Measurements from ENCODE around the gene PBRM1.
"Not testable (repeated sequence)": the region's sequence is repeated elsewhere in the genome, so short reads cannot be mapped to it uniquely, and the experiment has no call there.

Gene PBRM1

DNA sequence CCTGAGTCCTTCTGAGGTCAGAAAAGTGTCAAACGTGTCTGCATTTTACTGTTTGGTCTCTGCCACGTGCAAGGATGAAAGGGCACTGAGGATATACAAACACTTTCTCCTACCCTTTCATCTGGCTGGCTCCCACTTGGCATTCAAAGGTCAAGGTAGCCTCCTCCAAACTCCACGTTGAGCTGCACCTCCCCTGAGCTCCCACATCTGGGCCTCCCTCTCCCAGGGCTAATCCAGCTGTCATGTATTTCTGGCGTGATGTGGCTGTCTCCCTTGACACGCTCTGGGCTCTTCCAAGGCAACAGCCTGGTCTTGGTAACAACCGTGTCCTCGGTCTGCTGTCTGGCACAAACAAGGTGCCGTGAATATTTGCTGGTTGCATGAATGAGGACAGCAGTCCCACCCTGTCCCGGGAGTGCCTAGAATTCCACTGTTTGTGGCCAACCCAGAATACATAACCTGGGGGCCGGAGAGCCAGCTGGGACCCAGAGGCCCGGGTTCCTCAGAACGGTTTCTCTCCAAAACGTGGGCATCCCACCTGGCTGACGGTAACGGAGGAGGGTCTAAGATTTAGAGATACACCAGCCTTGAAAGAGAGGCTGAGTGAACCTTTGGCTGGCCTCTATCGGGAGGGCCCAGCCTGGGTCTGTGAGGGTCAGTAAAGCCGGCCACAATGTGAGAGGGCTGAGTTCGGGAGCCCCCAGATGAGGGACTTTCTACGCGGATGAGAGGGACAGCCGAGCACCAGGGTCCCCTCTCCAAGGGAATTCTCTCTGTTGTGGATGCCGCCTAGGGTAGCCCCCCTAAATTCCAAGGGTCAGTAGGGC, 19.1 kb upstream of the PBRM1 start:
- no peak for DNase-seq (ENCODE audit: low read depth)

DNA sequence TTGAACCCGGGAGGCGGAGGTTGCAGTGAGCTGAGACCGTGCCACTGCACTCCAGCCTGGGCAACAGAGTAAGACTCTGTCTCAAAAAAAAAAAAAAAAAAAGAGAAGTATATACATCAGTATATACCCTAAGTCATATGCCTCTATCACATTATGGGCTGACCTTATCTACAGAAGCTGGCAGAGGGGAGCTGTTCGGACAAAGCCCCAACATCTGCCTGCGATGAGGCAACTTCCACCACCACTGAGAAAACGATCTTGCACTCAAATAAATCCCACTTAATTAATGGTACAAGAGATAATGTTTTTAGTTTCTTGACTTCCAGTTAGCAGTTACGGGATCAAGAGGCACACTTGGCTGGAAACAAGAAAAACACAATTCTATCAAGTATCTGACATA, 17.6 kb upstream of the PBRM1 start:
- no peak for DNase-seq (ENCODE audit: low read depth)

DNA sequence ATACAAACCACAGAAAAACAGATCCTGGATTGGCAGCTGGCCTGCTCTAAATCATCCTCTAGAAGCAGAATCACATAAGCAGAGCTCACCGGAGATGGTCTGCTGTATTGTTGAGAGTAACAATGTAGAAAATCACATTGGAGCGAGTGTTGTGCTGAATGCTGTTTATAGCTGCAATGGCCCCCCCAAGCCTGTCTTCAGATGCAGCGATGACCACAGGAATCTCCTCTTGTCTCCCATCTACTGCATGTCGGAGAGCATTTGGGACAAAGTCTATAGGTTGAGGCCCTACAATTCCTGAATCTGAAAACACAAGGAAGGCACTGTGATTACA, 11.9 kb upstream of the PBRM1 start:
- DNase-seq (ENCODE audit: low read depth) = no peak

DNA sequence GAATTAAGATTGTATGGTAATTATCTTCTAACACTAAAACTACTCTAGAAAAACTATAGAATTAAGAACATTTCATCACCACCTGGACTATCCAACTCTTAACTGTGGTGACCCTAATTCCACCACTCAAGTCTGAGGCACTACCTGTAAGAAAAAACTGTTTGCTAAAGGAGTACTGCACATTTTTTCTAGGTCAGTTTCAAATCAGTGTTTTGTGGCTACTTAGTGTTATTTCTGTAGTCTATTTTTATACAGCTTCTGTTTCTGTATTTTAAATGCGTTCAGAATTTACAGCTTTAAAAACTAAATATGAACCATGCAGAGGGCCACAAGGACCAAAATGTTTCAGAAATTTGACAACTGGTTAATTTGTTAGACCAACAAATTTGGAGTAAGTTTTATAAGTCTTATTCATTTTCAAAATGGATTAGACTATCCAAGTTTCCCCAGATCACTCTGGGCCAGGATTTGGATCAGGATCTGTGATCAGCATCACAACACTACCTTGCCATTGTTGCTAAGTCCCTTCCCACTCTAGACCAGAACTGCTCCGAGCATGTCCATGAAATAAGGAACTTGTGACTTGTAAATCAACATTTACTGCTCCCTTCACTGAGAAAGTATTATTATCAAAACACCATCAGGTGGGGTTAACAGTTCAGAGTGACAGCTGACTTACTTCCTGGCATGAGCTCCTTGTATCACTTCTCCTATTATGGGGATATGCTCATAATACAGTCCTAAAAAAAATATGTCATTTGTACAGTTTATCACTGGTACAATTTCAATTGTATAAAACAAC, 11.3 kb upstream of the PBRM1 start:
- DNase-seq (ENCODE audit: low read depth) = no peak

DNA sequence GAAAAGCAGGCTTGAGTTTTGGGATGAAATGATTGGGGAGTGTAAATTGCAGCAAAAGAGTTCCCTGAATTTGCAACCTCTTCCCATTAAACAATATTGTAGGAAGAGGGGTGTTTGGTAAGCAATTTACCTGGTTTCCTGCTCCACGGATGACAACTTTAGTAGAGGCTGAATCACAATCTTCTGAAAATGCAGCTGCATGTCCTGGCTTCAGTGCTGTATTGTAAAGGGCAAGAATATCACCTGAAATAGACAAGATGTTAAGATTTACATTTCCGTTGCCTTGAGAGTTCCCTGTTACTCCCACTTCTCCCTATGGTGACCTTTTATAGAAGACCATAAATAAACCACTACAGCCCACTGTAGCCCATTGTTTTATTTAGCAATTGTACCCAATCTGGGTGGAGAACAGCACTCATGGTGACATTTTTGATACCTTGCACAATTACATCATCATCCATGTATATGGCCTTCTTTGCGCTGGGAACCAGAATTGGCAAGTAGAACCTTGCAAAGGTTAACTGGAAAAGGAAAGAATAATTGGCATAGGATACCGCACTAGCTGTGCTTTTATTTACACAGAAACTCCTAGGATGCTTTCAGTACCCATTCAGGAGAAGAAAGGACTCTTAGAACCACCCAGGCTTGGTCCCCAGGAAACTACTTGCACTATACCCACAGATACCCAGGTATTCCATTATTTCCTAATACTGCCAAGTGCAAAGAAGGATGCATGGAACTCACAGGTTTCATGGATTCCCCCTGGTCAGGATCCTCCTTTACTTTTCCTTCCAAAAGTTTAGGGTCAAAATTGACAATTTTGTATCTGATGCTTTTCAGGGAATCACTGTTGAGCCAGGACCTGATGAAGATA, 10.3 kb upstream of the PBRM1 start:
- DNase-seq (ENCODE audit: low read depth) = no peak

DNA sequence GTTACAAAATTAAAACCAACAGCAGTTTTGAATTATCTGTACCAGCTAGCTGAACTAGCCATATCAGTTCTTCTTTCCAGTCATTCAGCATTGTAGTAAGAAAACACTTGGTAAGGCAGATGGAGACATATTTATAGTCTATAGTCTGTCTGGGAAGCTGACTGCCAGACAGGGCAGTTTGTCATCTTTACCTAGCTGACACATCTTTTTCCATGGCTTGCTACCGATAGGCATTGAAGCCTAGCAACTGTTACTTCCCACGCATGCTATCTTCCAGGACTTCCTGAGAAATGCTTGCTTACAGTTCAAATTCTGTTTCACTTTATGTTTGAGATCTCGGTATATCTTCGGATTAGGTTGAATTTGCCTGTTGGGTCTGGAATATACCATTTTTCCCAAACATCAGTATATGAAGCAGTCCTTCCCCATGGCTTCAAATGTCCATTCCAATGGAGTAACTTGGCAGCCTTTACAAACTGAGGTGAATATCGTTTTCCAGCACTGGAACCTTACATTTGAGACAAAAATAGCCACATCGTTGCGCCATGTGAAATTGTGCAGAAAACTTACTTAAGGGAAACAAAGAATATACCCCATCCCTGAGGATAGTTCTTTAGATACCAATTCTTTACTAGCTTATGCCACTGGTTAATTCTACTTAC, 8.9 kb upstream of the PBRM1 start:
- no peak for DNase-seq (ENCODE audit: low read depth)

DNA sequence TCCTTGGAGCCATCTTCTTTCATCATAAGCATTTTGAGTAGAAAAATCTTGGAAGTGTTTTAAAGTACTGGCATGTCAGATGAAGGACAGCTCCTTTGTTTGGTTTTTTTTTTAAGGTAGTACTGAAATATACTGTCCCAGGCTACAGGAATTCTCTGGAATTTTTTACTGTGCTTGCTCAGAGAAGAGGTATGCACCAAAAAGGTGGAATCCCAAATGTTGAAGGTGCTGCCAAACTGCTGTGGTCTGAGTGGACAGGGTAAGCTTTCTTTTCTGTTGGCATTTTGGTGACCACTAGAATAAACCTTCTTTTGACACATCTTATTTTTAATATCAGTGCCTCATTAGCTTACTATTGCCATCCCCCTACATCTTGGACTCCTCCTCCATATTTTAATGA, 7.4 kb upstream of the PBRM1 start:
- DNase-seq (ENCODE audit: low read depth) = no peak

DNA sequence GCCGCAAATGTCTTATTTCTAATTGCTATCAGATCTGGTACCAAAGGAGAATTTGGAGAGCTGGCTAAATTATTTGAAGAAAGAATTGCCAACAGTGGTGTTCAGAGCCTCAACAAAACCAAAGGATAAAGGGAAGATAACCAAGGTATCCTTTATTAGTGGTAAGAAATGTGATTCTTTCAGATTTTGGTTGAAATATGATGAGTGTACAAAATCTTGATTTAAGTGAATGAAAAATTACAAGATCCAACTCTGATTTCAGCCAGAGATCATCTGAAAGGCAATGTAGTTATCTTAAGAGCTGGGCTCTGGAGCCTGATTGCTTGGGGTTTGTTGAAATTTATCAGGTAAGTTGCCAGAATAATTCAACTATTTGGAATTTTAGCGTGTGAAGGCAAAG, 4.8 kb upstream of the PBRM1 start:
- DNase-seq (ENCODE audit: low read depth) = no peak

DNA sequence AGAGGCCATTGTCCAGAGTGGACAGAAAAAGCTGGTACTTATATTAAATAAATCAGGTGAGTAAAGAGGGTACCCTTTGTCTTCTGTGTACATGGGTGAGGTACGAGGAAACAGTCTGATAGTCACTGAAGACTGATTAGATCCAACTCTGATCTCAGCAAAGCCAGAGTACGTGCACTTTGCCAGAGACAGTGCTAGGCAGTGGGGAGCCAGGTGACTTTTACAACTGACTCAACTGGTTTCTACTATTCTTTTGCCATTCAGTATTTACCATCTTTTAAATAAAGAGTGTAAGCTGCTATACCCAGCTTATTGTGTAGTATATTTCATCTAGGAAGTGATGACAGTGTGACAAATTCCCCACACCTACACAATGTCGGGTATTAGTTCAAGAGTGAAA, 3.4 kb upstream of the PBRM1 start:
- no peak for DNase-seq (ENCODE audit: low read depth)

DNA sequence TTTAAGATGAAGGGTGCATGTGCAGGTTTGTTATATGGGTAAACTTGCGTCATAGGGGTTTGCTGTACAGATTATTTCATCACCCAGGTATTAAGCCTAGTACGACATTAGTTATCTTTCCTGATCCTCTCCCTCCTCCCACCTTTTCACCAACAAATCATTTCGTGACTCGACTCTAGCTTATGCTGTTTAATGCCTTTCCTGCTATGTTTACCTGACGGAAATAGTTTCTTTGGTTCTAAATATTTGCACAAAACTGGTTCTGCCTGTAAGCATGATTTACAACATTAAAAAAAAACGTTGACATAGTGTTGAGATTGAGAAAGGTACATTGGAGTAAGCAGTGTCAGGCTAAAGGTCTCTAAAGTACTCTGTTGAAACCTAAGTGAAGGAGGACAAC, 2.6 kb upstream of the PBRM1 start:
- no peak for DNase-seq (ENCODE audit: low read depth)

DNA sequence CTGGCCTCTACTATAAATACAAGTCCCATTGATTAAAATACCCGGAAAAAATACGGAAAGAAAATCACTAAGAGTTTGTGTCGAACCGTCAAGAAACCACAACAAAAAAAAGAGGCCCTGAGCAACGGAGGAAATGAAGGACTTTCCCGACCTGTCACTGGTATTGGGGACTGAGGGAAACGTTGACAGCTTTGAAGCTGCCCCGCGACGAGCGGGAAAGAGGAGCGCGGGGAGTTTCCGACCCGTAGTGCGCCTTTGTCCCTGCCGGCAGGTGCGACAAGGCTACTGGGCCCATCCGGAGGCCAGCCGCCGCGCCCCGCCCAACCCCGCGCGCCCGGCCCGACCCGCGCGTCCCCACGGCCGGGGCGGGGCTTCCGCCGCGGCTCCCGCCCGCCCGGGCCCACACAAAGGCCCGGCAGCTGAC, 416 bp downstream of the PBRM1 start:
- peak; percentile 78 for DNase-seq (ENCODE audit: low read depth)

DNA sequence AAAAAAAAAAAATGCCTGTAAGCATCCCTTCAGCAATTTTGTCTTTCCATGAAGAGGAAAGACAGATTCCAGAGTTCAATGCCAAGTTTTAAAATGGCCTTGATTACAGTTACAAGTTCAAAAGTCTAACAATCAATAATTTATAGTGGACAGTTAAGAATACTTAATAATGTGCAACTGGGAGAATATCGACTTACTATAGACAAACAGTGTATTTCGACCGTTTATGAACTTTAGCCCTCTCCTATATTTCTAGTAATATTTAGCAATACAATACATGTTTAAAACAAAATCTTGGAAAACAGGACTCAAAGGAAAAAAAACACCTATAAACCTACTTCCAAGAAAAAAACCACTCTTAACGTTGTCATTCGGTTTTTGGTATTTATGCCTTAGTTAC, 1.5 kb downstream of the PBRM1 start:
- no peak for DNase-seq (ENCODE audit: low read depth)

DNA sequence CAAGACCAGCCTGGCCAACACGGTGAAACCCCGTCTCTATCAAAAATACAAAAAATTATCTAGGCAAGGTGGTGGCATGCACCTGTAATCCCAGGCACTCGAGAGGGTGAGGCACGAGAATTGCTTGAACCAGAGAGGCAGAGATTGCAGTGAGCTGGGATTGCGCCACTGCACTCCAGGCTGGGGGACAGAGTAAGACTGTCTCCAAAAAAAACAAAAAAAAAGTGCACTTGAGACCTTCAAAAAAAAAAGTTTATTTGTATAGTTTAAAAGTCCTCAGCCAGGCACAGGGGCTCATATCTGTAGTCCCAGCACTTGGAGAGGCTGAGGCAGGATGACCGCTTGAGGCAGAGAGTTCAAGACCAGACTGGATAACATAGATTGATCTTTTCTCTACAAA, 2.1 kb downstream of the PBRM1 start:
- DNase-seq (ENCODE audit: low read depth) = no peak

DNA sequence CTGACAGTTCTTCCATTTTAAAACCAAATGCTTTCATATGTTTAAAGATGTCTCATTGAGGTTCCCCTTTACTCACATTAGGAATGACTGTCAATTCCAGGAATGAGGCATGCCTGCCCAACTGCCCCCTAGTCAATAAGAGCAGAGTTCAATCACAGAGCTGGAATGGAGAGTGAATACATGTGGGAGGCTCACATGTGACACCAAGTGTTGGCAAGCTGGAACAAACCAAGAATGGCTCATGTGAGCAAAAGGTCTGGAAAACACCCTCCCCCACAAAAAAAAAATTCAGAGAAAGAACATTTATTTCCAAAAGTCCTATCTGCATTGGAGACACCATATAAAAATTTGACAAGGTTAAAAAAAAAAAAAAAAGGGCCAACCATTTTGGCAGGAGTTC, 3.7 kb downstream of the PBRM1 start:
- no peak for DNase-seq (ENCODE audit: low read depth)

DNA sequence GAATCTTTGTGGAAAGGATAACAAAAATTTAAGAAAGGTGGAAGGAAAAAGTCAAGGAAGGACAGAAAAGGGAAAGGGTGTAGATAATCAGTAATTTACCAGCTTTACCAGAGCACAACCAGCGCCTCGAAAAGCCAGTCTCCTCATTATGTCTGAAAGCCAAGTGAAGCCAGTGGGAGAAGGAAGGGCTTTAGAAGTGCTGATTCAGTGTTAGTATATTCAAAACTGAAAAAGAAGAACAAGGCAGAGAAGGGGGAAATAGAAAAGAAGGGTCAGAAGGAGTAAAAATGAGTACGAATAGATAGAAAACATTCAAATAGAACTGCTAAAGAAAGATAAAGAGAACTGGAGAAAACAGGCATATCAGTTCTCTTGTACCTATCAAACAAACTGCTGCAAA, 4.1 kb downstream of the PBRM1 start:
- no peak for DNase-seq (ENCODE audit: low read depth)

DNA sequence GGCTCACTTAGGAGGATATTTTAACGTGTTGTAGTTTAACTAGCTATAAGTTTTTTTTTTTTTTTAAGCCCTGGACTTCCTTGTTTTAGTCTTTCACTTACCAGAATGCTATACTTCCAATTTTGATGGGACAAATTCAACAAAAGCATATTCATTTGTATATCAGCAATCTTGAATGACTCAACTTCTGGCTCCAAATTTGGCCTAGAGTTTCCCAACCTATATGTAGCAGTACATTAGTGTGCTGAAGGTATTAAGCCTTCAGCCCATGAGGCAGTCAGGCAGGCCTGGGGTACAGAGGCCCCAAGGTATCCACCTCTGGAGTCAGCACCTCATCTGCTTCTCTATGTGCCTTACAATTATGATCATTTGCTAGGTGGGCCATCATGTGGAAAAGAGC, 5.9 kb downstream of the PBRM1 start:
- DNase-seq (ENCODE audit: low read depth) = no peak

DNA sequence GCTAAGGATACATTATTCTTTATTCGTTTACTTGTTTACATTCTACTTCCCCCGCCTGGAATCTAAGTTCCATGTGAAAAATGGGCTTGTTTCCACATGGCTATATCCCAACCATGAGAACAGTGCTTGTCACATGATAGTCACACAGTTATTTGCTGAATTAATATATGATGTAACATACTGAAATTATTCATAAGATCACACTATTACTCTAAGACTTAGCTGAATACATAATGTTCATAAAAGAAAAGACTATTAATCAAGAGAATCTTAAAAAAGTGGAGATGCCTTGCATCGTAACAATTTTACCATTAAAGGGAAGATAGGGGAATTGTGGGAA, 6.5 kb downstream of the PBRM1 start:
- no peak for DNase-seq (ENCODE audit: low read depth)

DNA sequence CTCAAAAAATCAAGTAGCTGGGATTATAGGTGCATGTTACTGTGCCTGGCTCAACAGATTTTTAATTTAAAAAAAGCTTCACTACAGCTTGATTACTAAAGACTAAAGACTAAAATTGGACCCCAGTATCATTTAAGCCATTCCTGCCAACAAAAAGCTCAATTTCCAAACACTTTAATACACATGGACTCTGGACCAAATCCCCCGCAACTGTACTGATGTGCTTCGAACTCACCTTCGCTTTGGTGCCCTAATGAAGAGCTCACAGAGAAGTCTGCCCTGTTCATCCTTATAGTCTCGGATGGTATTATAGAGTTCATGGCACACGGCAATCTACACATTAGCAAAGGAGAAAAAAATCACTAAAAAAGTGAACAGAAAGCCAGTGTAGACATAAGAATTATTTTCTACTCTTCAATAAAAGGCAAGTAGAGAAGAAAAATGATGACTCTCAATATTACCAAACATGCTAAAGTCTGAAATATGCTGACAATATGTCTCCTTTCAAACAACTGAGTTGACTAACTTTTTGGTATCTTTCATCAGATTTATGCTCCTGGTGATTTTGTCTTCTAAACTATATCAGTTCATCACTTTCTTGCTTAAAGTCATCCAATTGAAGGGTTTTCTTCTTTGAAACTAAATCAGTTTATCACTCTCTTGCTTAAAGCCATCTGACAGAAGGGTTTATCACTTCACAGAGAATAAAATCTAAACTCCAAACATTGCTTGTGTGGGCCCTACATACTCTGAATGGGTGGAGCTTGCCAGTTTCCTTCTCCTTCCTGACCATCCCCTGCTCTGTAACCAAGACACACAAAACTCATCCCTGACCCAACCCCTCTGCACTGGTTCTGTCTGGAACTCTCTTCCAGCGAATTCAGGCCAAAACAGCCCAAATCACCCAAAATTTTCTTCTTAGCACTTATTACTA, 7.2 kb downstream of the PBRM1 start:
- DNase-seq (ENCODE audit: low read depth) = no peak

DNA sequence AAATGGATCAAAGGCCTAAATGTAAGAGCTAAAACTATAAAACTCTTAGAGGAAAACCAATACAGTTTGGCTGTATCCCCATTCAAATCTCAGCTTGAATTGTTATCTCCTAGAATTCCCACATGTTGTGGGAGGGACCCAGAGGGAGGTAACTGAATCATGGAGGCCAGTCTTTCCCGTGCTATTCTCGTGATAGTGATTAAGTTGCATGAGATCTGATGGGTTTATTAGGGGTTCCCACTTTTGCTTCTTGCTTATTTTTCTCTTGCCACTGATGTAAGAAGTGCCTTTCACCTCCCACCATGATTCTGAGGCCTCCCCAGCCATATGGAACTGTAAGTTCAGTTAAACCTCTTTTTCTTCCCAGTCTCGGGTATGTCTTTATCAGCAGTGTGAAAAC, 9.5 kb downstream of the PBRM1 start:
- not testable (repeated sequence) for DNase-seq (ENCODE audit: low read depth)

DNA sequence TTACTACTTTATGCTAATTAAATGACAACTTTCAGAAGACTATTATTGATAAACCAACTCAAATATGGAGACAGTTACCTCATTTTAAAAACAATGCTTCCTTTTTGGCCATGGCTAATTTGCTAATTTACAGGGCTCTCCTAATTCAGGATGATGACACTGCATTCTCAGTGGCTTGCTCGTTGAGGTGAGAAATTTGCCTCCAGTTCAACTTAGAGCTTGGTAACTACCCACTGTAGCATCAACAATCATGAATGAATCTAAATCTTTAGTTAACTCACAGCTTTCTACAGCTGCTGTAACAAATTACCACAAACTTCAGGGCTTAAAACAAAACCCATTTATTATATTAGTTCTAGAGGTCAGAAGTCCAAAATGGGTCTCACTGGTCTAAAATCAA, 14.0 kb downstream of the PBRM1 start:
- DNase-seq (ENCODE audit: low read depth) = no peak

Data from activated T-cell treated with anti-CD3 and anti-CD28 coated beads for 24 hours (primary cell).